ENCODE measurements around the gene AGBL4.

DNA sequence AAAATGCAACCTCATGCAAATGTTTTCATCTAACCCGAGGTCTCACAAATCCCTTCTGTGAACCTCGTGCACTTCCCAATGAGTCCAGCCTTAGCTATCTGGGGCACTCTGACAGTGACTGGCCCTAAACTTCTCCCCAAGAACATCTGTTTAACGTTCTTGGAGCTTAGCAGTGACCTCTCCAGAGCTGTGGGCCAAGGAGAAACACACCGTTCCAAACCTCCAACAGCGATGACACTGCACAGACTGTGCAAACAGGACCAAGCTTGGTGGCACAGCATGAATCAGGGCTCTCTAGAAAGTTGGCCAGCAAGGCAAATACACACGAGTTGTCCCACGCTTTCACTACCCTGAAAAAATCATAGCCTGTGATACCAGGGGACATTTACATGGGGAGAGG is 1262.9 kb downstream of the AGBL4 start:
- no peak for TF ChIP-seq CTCF (conservative IDR thresholded peaks at IDR 0.05; ENCODE audit: low read depth, low read length)
- no peak for TF ChIP-seq POLR2A (IDR thresholded peaks at IDR 0.05; ENCODE audit: low read depth, low read length)
- TF ChIP-seq MAFK (IDR thresholded peaks at IDR 0.05; ENCODE audit: low read depth, low read length): no peak
- TF ChIP-seq FOS (IDR thresholded peaks at IDR 0.05; ENCODE audit: low read depth, low read length): no peak
- TF ChIP-seq ELK1 (IDR thresholded peaks at IDR 0.05; ENCODE audit: borderline replicate concordance, low read depth, low read length): no peak
- TF ChIP-seq CEBPB (IDR thresholded peaks at IDR 0.05; ENCODE audit: low read depth, low read length): no peak
- no peak for TF ChIP-seq RFX5 (IDR thresholded peaks at IDR 0.05; ENCODE audit: low read depth, low read length)
- TF ChIP-seq MXI1 (IDR thresholded peaks at IDR 0.05; ENCODE audit: borderline replicate concordance, low read depth, low read length): no peak
- no peak for TF ChIP-seq SMC3 (IDR thresholded peaks at IDR 0.05; ENCODE audit: low read depth, low read length)
- no peak for TF ChIP-seq RAD21 (IDR thresholded peaks at IDR 0.05; ENCODE audit: low read length)
- TF ChIP-seq BHLHE40 (IDR thresholded peaks at IDR 0.05; ENCODE audit: low read depth, low read length): no peak
- no peak for TF ChIP-seq RCOR1 (IDR thresholded peaks at IDR 0.05; ENCODE audit: insufficient replicate concordance, low read length)
- TF ChIP-seq USF2 (IDR thresholded peaks at IDR 0.05; ENCODE audit: low read depth, low read length): no peak
